GM19239 (cell line): Measurements from ENCODE around the gene E2F4.

Source experiments
- DNase-seq: peaks from one replicate; pipeline ENCODE4 v3.0.0; 2011; ENCODE audit warnings: low spot score; ENCODE audit not compliant: insufficient read length
- FAIRE-seq: peaks from 2 replicates; lab custom pipeline; 2011; peaks lifted over from hg19 to GRCh38; lab: Jason Lieb, UNC

Gene E2F4

GRCh38 chr16:67188323-67188722, 3.6 kb upstream of the E2F4 start:
- DNase-seq (no peak), FAIRE-seq (no peak)

DNA sequence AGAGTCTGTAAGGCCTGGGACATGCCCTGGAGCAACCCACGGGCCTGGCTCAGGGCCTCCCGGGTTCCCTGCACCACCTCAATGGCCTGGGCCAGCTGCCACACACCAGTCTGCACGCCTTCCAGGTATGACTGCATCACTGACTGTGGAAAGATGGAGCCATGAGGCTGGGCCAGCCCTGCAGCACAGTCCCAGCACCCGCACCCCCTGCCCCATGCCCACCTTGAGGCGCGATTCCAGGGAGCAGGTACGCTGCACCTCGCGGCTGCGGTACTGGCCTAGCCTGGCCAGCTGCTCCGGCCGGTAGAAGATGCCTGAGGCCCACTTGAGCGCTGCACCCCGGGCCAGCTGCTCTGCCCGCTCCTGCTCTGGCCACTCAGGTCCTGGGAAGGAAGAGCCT, 3.2 kb upstream of the E2F4 start:
- DNase-seq, result no peak
- FAIRE-seq, result no peak

GRCh38 chr16:67190041-67190440, 1.9 kb upstream of the E2F4 start, which contains the start of gene EXOC3L1:
Gene EXOC3L1, minus strand, starts transcription at chr16:67190136. Its CDS starts 460 bp downstream, at chr16:67189676.
- no peak for DNase-seq
- no peak for FAIRE-seq

DNA sequence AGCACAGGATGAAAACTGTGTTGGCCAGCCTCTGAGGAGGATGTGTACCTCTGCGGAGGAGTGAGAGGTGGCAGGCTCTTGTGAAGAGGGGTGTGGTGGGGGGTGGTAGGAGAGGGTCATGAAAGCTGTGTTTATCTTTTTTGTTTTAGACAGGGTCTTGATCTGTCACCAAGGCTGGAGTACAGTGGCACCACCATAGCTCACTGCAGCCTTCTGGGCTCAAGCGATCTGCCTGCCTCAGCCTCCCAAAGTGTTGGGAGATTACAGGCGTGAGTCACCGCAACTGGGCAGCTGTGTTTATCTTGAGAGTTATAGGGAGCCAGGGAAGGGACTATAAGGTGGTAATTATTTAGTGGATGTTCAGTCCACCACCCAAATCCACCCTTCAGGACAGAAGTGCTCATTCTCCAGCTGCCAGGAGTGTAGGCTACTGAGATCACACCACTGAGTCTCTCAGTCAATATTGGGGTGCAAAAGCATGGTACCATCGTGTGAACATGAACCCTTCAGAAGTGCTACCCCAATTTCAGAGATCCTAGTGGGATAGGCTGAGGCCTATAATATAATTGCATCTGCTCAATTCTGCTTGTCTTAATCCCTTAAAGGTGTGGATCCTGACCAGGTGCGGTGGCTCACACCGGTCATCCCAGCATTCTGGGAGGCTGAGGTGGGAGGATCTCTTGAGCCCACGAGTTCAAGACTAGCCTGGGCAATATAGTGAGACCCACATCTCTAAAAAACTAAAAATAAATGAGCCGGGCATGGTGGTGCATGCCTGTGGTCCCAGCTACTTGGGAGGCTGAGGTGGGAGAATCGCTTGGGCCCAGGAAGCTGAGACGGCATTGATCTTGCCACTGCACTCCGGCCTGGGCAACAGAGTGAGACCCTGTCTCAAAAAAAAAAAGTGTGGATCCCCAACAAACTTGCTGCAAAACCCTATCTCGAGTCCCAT, 1.2 kb upstream of the E2F4 start:
- FAIRE-seq, result no peak
- DNase-seq, result no peak

- FAIRE-seq, result no peak
- DNase-seq, result no peak
Measured at GRCh38 chr16:67191411-67191994, 452 bp upstream of the E2F4 start.

DNA sequence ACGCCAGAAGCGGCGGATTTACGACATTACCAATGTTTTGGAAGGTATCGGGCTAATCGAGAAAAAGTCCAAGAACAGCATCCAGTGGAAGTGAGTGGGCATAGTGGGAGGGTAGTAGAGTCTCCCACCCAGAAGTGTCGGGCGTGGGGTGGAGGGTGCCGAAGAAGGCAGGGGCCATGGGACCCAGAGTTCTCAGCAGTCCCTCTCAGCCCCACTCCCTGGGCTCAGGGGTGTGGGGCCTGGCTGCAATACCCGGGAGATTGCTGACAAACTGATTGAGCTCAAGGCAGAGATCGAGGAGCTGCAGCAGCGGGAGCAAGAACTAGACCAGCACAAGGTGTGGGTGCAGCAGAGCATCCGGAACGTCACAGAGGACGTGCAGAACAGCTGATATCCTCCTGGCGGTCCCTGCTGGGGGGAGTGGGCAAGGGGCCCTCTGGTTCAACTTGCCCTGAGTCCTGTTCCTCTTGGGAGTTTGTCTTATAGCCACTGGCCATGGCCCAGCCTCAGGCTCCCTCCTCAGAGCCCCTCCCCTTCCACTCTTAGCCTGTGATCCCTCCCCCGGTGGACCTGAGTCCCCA, 916 bp downstream of the E2F4 start:
- FAIRE-seq, result no peak
- DNase-seq, result no peak

GRCh38 chr16:67193536-67193935, 1.6 kb downstream of the E2F4 start:
- no peak for FAIRE-seq
- no peak for DNase-seq

DNA sequence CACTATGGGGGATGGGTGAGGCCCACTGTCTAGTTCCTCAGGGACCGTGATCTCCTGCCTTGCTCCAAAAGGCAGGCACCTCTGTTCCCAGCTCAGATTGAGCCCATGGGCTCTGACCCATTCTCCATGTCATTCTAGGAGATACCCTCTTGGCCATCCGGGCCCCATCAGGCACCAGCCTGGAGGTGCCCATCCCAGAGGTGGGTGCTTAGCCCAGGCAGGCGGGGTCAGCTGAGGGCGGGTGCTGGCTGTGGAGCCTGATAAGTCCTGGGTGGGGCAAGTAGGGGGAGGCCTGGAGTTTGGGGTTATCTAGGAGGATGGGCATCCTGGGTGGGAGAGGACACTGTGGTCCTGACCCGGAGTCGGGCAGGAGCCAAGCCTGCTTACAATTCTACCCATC, 2.3 kb downstream of the E2F4 start:
- no peak for FAIRE-seq

DNA sequence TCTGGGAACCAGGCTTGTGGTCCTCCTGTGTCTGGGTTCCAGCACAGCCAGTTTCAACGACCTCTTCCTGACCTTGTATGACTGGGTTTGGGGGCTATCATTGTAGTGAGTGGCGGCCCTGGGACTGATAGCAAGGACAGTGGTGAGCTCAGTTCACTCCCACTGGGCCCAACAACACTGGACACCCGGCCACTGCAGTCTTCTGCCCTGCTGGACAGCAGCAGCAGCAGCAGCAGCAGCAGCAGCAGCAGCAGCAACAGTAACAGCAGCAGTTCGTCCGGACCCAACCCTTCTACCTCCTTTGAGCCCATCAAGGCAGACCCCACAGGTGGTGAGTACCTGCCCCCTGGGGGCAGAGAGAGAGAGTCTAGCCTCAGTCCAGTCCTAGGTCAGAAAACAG, 3.7 kb downstream of the E2F4 start:
- DNase-seq (no peak), FAIRE-seq (no peak)

More for the DNA sequence above, 2.3 kb downstream of the E2F4 start:
- DNase-seq, result no peak

DNA sequence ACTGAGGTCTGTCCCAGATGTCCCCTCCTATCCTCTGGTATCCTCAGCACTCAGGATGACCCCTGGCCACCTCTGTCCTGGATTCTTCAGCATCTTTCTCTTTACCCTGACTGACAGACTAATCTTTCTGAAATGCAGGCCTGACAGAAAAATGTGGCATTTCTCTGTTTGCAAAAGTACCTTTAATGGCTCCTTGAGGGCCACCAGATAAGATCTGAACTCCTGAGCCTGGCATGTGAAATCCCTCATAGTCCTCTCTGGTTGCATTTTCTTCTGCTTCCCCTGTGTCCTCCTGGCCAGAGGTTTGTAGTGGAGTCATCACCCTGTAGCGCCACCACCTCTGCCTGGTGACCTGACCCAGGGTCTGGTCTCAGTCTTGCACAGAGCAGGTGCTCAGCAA, 4.9 kb downstream of the E2F4 start:
- no peak for DNase-seq
- no peak for FAIRE-seq

DNA sequence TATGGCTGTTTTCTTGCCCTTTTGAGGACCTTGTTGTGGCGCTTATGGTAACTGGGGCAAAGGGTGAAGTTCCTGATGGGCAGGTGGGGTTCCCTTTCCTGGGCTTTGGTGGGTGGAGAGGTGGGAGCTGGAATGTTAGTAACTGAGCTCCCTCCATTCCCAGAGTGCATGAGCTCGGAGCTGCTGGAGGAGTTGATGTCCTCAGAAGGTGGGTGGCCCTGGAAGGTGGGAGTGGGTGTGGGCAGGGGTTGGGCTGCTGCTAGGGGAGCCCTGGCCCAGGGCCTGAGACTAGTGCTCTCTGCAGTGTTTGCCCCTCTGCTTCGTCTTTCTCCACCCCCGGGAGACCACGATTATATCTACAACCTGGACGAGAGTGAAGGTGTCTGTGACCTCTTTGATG, 5.7 kb downstream of the E2F4 start:
- no peak for FAIRE-seq
- no peak for DNase-seq

DNA sequence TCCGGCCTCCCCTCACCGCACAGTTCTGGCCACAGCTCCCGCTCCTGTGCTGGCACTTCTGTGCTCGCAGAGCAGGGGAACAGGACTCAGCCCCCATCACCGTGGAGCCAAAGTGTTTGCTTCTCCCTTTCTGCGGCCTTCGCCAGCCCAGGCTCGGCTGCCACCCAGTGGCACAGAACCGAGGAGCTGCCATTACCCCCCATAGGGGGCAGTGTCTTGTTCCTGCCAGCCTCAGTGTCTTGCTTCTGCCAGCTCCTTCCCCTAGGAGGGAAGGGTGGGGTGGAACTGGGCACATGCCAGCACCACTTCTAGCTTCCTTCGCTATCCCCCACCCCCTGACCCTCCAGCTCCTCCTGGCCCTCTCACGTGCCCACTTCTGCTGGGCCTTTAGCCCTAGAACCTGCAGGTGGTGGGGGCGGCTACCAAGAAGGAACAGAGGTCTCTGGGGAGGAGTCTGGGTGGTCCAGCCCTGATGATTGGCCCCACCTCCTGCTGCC, 6.3 kb downstream of the E2F4 start:
- no peak for FAIRE-seq
- no peak for DNase-seq

DNA sequence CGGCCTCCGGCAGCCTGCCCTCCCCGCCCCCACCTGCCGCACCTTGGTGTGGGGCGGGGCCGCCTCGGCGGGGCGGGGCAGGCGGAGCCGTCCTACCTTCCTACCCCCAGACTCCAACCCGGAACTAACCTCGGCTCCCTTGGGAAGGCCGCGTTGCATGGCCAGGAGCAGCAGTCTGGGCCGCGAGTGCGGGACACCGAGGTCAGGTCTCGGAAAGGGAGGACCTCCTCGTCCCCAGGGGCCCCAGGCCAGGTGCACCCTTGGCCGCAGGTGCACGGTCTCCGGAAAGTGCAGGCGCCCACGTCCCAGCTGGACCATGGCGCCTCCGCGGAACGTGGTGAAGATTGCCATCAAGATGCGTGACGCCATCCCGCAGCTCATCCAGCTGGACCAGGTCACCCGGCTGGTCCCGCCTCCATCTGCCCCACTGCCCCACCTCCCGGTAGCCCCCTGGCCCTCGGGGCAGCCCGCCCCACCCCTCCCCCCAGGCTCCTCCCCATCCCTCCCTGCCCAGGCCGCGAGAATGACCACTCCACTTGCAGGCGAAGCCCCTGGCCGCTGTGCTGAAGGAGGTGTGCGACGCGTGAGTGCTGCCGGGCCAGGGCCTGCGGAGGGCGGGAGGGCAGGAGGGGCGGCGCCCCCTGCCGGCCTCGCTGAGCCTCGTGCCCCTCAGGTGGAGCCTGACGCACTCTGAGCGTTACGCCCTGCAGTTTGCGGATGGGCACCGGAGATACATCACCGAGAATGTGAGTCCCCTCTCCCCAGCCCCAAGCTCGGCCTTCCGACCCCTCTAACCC, 7.3 kb downstream of the E2F4 start, which contains the start of gene ELMO3:
Gene ELMO3, plus strand, starts transcription at position 121 of the 797 bp plus-strand sequence. Its CDS starts 196 bp downstream, at position 317.
- no peak for FAIRE-seq

GRCh38 chr16:67199808-67200198, 7.8 kb downstream of the E2F4 start:
- DNase-seq (no peak), FAIRE-seq (no peak)

More for the DNA sequence above, 7.3 kb downstream of the E2F4 start, which contains the start of gene ELMO3:
- DNase-seq, result no peak

DNA sequence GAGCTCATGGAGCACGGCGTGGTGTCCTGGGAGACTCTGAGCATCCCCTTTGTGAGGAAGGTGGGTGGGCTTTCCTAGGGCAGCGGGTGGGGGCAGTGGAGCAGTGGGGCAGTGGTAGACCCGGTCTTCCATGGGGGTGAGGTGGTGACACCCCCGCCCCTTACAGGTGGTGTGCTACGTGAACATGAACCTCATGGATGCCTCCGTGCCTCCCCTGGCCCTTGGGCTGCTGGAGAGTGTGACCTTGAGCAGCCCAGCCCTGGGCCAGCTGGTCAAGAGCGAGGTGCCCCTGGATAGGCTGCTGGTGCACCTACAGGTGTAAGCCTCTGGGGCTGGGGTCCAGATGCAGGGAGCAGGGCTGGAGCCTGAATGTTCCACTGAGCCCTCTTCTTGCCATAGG, 8.5 kb downstream of the E2F4 start:
- DNase-seq (no peak), FAIRE-seq (no peak)

DNA sequence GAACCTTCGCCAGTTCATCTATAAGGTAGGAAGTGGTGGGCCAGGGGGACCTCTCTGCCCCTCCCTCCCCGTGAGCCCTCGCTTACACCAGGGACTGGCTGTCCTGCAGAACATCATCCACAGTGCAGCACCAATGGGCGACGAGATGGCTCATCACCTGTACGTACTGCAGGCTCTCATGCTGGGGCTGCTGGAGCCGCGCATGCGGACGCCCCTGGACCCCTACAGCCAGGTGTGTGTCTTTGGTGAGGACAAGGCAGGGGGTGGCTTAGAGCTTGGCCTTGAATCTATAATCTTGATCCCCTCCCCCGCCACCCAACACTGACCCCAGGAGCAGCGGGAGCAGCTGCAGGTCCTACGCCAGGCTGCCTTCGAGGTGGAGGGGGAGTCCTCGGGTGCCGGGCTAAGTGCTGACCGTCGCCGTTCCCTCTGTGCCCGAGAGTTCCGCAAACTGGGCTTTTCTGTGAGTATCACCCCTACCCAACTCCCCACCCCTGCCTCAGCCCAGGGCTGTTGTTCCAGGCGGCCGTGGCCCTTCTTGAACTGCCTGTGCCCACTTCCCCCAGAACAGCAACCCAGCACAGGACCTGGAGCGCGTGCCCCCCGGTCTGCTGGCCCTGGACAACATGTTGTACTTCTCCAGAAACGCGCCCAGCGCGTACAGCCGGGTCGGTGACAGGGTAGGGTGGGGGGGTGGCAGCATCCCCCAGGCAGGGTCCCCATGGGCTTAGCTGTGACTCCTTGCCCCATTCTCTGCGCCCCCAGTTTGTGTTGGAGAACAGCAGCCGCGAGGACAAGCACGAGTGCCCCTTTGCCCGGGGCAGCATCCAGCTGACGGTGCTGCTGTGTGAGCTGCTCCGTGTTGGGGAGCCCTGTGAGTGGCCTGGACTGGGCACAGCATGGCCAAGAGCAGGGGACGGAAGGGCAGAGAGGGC, 9.7 kb downstream of the E2F4 start:
- DNase-seq (no peak), FAIRE-seq (no peak)

- DNase-seq, result no peak
- no peak for FAIRE-seq
Measured at GRCh38 chr16:67202426-67202825, 10.5 kb downstream of the E2F4 start.

DNA sequence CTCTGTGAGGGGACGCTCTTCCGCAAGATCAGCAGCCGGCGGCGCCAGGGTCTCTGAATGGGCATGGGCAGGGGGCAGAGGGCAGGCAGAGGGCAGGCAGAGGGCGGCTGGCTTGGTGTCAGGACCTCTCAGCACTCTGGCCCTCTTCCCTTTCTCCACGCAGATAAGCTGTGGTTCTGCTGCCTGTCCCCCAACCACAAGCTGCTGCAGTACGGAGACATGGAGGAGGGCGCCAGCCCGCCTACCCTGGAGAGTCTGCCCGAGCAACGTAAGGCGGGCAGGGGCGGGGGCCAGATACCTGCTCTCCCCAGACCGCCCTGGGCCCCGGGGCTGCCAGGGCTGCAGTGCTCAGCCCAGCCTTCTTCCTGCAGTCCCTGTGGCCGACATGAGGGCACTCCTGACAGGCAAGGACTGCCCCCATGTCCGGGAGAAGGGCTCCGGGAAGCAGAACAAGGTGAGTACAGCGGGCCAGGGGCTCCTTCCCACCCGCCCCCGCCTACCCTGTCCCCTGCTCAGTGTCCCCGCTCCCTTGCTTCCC, 11.1 kb downstream of the E2F4 start:
- no peak for FAIRE-seq
- no peak for DNase-seq

DNA sequence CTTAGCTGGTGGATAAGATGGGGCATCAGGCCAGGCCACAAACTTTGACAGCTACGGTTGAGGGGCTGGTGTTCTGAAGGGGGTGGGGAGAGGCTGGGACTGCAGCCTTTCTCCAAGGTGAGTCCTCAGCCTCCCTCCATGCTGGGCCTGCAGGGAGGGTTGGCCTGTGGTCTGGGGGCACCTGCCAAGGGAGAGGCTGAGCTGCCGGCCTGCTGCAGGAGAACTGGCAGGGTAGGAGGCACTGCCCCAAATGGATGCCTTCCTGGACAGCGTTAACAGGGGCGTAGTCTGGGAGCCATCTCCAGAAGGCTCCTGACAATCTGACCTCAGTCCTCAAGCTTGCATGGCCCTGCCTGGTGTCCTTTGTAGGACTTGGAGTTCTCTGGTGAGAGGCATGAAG, 12.1 kb downstream of the E2F4 start:
- no peak for DNase-seq
- FAIRE-seq, result no peak
